Astrocyte (in vitro differentiated cells and primary cell): ENCODE results near the gene PPP1R36. TPM values are rescaled to one million over a fixed set of nuclear protein-coding genes. Genes with fewer than 3 reads are reported as not detected.
"Not testable (repeated sequence)": the region's sequence is repeated elsewhere in the genome, so short reads cannot be mapped to it uniquely, and the experiment has no call there.

Source experiments
- DNase-seq: peaks from one replicate; pipeline ENCODE4 v3.0.0-alpha.2; 2010; ENCODE audit warnings: low read depth
- FAIRE-seq: peaks from 2 replicates; lab custom pipeline; 2011; peaks lifted over from hg19 to GRCh38; lab: Jason Lieb, UNC
- H2AFZ ChIP-seq: 2 replicates; pipeline ENCODE4 v1.6.0; 2012; ENCODE audit warnings: low read depth, low read length, inconsistent platforms
- H3K27ac ChIP-seq: 2 replicates; pipeline ENCODE4 v1.5.1; 2011; ENCODE audit warnings: low read depth, low read length, inconsistent platforms
- H3K27me3 ChIP-seq: 2 replicates; pipeline ENCODE4 v1.6.0; 2011; ENCODE audit warnings: low read length, inconsistent platforms; ENCODE audit not compliant: insufficient read depth
- H3K36me3 ChIP-seq: 2 replicates; pipeline ENCODE4 v1.5.1; 2011; ENCODE audit warnings: low read length, inconsistent platforms; ENCODE audit not compliant: insufficient read depth
- H3K4me1 ChIP-seq: 2 replicates; pipeline ENCODE4 v1.5.1; 2011; ENCODE audit warnings: low read length, inconsistent platforms; ENCODE audit not compliant: insufficient read depth
- H3K4me2 ChIP-seq: 2 replicates; pipeline ENCODE4 v1.6.0; 2012; ENCODE audit warnings: low read length, inconsistent platforms
- H3K4me3 ChIP-seq: 2 replicates; pipeline ENCODE4 v1.5.1; 2011; ENCODE audit warnings: low read depth, mild to moderate bottlenecking, low read length, inconsistent platforms; ENCODE audit not compliant: insufficient read depth
- H3K79me2 ChIP-seq: 2 replicates; pipeline ENCODE4 v1.6.0; 2012; ENCODE audit warnings: mild to moderate bottlenecking, low read length, inconsistent platforms; ENCODE audit not compliant: insufficient read depth
- H3K9ac ChIP-seq: 2 replicates; pipeline ENCODE4 v1.6.0; 2012; ENCODE audit warnings: mild to moderate bottlenecking, low read length, inconsistent platforms
- H3K9me3 ChIP-seq: 2 replicates; pipeline ENCODE4 v1.5.1; 2012; ENCODE audit warnings: low read depth, mild to moderate bottlenecking, low read length, inconsistent platforms; ENCODE audit not compliant: insufficient read depth
- H4K20me1 ChIP-seq: 2 replicates; pipeline ENCODE4 v1.6.0; 2012; ENCODE audit warnings: low read length, inconsistent platforms; ENCODE audit not compliant: insufficient read depth
- H3K27ac Mint-ChIP-seq: one replicate; pipeline ENCODE4 v1.8.0; 2021; ENCODE audit warnings: mild to moderate bottlenecking, mixed read lengths; ENCODE audit not compliant: unreplicated experiment
- H3K27me3 Mint-ChIP-seq: one replicate; pipeline ENCODE4 v1.8.0; 2021; ENCODE audit warnings: low read depth, mixed read lengths; ENCODE audit not compliant: unreplicated experiment
- H3K36me3 Mint-ChIP-seq: one replicate; pipeline ENCODE4 v1.8.0; 2021; ENCODE audit warnings: low read depth, mixed read lengths; ENCODE audit not compliant: unreplicated experiment
- H3K4me1 Mint-ChIP-seq: one replicate; pipeline ENCODE4 v1.8.0; 2021; ENCODE audit warnings: low read depth, mixed read lengths; ENCODE audit not compliant: unreplicated experiment
- H3K4me3 Mint-ChIP-seq: one replicate; pipeline ENCODE4 v1.8.0; 2021; ENCODE audit warnings: mild to moderate bottlenecking, moderate library complexity, mixed read lengths; ENCODE audit not compliant: unreplicated experiment
- H3K9me3 Mint-ChIP-seq: one replicate; pipeline ENCODE4 v1.8.0; 2021; ENCODE audit warnings: mild to moderate bottlenecking, mixed read lengths; ENCODE audit not compliant: unreplicated experiment
- CTCF ChIP-seq: IDR thresholded peaks from 2 replicates; pipeline ENCODE4 v1.5.1; 2011; ENCODE audit warnings: low read depth, mild to moderate bottlenecking, inconsistent platforms, low read length, moderate library complexity; ENCODE audit not compliant: insufficient read depth
- EZH2 ChIP-seq: IDR thresholded peaks from 2 replicates; pipeline ENCODE4 v1.6.1; 2012; ENCODE audit warnings: mild to moderate bottlenecking, low read length, inconsistent platforms; ENCODE audit not compliant: insufficient read depth
- total RNA-seq: library from RNA; stranded (reverse); gene quantifications from 2 replicates; pipeline ENCODE4 v1.2.1, GENCODE V29; 2021

PPP1R36 gene
- total RNA-seq, 1 donor from 2014 or later: 0.91 TPM

GRCh38 chr14:64515053-64515452 lies 34.7 kb upstream of the PPP1R36 start:
- TF ChIP-seq CTCF: no peak
- Histone ChIP-seq H3K4me1 (no peaks in the 10 kb centered on the region), H3K4me3 (no peak overlapping the region), H3K9ac (no peak overlapping the region), H3K27me3 (no peaks in the 10 kb centered on the region), H3K79me2 (peaks cover 98% of the 10 kb centered on the region), H3K36me3 (peaks cover 5% of the 10 kb centered on the region), H3K9me3 (no peaks in the 10 kb centered on the region), H3K4me2 (no peak overlapping the region), H4K20me1 (peaks cover 89% of the 10 kb centered on the region), H2AFZ (no peak overlapping the region), H3K27ac (no peak overlapping the region)
- FAIRE-seq (no peak), DNase-seq (no peak)
- peaks cover 22% of the 10 kb centered on the region for H3K4me1 Mint-ChIP-seq
- H3K36me3 Mint-ChIP-seq: peaks cover 2% of the 10 kb centered on the region
- no peak overlapping the region for H3K4me3 Mint-ChIP-seq
- H3K27me3 Mint-ChIP-seq: no peaks in the 10 kb centered on the region
- H3K9me3 Mint-ChIP-seq: no peaks in the 10 kb centered on the region
- H3K27ac Mint-ChIP-seq: no peak overlapping the region

- Histone ChIP-seq H3K27me3 (no peaks in the 10 kb centered on the region), H3K36me3 (peaks cover 6% of the 10 kb centered on the region), H3K27ac (no peak overlapping the region), H3K4me3 (no peak overlapping the region), H3K9ac (no peak overlapping the region), H3K79me2 (peaks cover 98% of the 10 kb centered on the region), H3K9me3 (no peaks in the 10 kb centered on the region), H4K20me1 (peaks cover 90% of the 10 kb centered on the region), H2AFZ (no peak overlapping the region), H3K4me2 (no peak overlapping the region), H3K4me1 (no peaks in the 10 kb centered on the region)
- Mint-ChIP-seq H3K9me3 (no peaks in the 10 kb centered on the region), H3K27me3 (no peaks in the 10 kb centered on the region), H3K36me3 (peaks cover 2% of the 10 kb centered on the region), H3K4me1 (peaks cover 7% of the 10 kb centered on the region), H3K27ac (no peak overlapping the region), H3K4me3 (no peak overlapping the region)
- TF ChIP-seq EZH2: no peak
- TF ChIP-seq CTCF: no peak
- FAIRE-seq: no peak
- no peak for DNase-seq
Measured at GRCh38 chr14:64516969-64517368, 32.8 kb upstream of the PPP1R36 start.

- not testable (repeated sequence) for H3K27me3 ChIP-seq, H3K4me1 ChIP-seq, H3K4me1 Mint-ChIP-seq, H3K27me3 Mint-ChIP-seq, H3K4me2 ChIP-seq, H2AFZ ChIP-seq, H3K27ac ChIP-seq, H3K4me3 ChIP-seq, DNase-seq, H3K36me3 Mint-ChIP-seq, H3K9ac ChIP-seq, FAIRE-seq, H3K9me3 Mint-ChIP-seq, H3K4me3 Mint-ChIP-seq, H3K9me3 ChIP-seq, H3K27ac Mint-ChIP-seq
- peaks cover 98% of the 10 kb centered on the region for H3K79me2 ChIP-seq
- H3K36me3 ChIP-seq: peaks cover 12% of the 10 kb centered on the region
- peaks cover 90% of the 10 kb centered on the region for H4K20me1 ChIP-seq
Measured at GRCh38 chr14:64517667-64518066, 32.1 kb upstream of the PPP1R36 start.
